ENCODE data around the gene PRELID1.

GRCh38 chr5:177264178-177264577 lies 39.4 kb upstream of the PRELID1 start:
- TF ChIP-seq BHLHE40 (IDR thresholded peaks at IDR 0.05; ENCODE audit: borderline replicate concordance) = no peak
- TF ChIP-seq ARNT (IDR thresholded peaks at IDR 0.05) = no peak
- no peak for TF ChIP-seq PKNOX1 (IDR thresholded peaks at IDR 0.05)
- no peak for TF ChIP-seq SUZ12 (IDR thresholded peaks at IDR 0.05)
- TF ChIP-seq SP1 (IDR thresholded peaks at IDR 0.05) = no peak
- TF ChIP-seq CTBP1 (IDR thresholded peaks at IDR 0.05; ENCODE audit: borderline replicate concordance) = no peak
- TF ChIP-seq FOXM1 (IDR thresholded peaks at IDR 0.05; ENCODE audit: borderline replicate concordance) = no peak
- TF ChIP-seq ELF4 (IDR thresholded peaks at IDR 0.05) = no peak
- no peak for TF ChIP-seq LEF1 (IDR thresholded peaks at IDR 0.05; ENCODE audit: borderline replicate concordance)
